Lower lobe of right lung (tissue), 2 donors: ENCODE measurements around the gene DCDC1. TPM values are rescaled to one million over a fixed set of nuclear protein-coding genes. Genes with fewer than 3 reads are reported as not detected.

ENCODE experiments used
- ATAC-seq, 2 donors: fragments of 200-7000 bp; cut with Tn5 transposase; one replicate each; pipeline ENCODE4 v1.9.1; 2020 to 2022; ENCODE audit warnings: mild to moderate bottlenecking in 2 of 2, moderate library complexity in 2 of 2
- DNase-seq: peaks from one replicate; pipeline ENCODE4 v3.0.0-alpha.2; 2020
- H3K27ac ChIP-seq: fragments of 200-600 bp; one replicate; pipeline ENCODE4 v1.8.0; 2022
- H3K27me3 ChIP-seq: fragments of 200-600 bp; one replicate; pipeline ENCODE4 v1.8.0; 2022; ENCODE audit warnings: low read depth
- H3K36me3 ChIP-seq: fragments of 200-600 bp; one replicate; pipeline ENCODE4 v1.8.0; 2022; ENCODE audit warnings: mild to moderate bottlenecking
- H3K4me1 ChIP-seq: fragments of 200-600 bp; one replicate; pipeline ENCODE4 v1.8.0; 2022
- H3K4me3 ChIP-seq: fragments of 200-600 bp; one replicate; pipeline ENCODE4 v1.8.0; 2022; ENCODE audit warnings: mild to moderate bottlenecking
- H3K9me3 ChIP-seq: fragments of 200-600 bp; one replicate; pipeline ENCODE4 v1.8.0; 2022
- CTCF ChIP-seq: fragments of 200-600 bp; IDR thresholded peaks from one replicate; pipeline ENCODE4 v1.8.0; 2022; ENCODE audit warnings: antibody characterized with exemption, mild to moderate bottlenecking
- intact Hi-C: fragments of 100-400 bp; cut with DNase I; formaldehyde crosslinking; loops from one replicate; pipeline ENCODE4 v1.11.0; 2022
- total RNA-seq: library from RNA; stranded (reverse); fragmentation: NEBNext Ultra II Directional; extraction: Animal tissue kit (Norgen Biotek cat#: 25700); gene quantifications from one replicate; pipeline ENCODE4 v1.2.1, GENCODE V29; 2021
- donor health status: DM: no; HTN: yes; CAD: no; lungs with severe emphysema.

The DCDC1 gene
- total RNA-seq, 1 donor from 2014 or later, result 4.1 TPM

DNA sequence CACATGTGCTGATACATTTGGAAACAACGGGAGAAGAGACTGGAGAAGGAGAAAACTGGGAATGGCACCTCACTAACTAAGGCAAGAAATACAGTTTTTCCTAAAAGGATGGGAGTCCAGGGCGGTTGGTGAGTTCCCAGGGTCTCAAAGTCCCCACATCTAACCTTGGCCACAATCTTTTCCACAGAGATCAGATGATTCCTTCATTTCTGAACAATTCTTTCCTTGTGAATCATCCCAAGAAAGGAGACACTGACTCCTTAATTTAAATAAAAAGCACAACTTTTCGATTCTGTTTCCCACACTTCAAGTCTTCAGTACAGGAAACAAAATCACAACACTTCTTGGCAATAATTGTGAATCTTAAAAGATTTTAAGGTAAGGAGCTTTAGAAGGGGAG, 384.7 kb downstream of the DCDC1 start:
- Histone ChIP-seq H3K27me3 (no peaks in the 10 kb centered on the region), H3K4me1 (no peaks in the 10 kb centered on the region), H3K27ac (no peak overlapping the region), H3K9me3 (no peaks in the 10 kb centered on the region), H3K36me3 (no peaks in the 10 kb centered on the region), H3K4me3 (no peak overlapping the region)
- DNase-seq (no peak), ATAC-seq (no peak)
- TF ChIP-seq CTCF, result no peak
- intact Hi-C loops, result no loop called here

GRCh38 chr11:30984442-30984816, 385.1 kb downstream of the DCDC1 start:
- H3K27ac ChIP-seq, result no peak overlapping the region
- no peaks in the 10 kb centered on the region for H3K36me3 ChIP-seq
- H3K27me3 ChIP-seq, result no peaks in the 10 kb centered on the region
- intact Hi-C loops, result no loop called here
- no peaks in the 10 kb centered on the region for H3K9me3 ChIP-seq
- no peaks in the 10 kb centered on the region for H3K4me1 ChIP-seq
- no peak for TF ChIP-seq CTCF
- ATAC-seq (no peak), DNase-seq (no peak)
- H3K4me3 ChIP-seq, result no peak overlapping the region

DNA sequence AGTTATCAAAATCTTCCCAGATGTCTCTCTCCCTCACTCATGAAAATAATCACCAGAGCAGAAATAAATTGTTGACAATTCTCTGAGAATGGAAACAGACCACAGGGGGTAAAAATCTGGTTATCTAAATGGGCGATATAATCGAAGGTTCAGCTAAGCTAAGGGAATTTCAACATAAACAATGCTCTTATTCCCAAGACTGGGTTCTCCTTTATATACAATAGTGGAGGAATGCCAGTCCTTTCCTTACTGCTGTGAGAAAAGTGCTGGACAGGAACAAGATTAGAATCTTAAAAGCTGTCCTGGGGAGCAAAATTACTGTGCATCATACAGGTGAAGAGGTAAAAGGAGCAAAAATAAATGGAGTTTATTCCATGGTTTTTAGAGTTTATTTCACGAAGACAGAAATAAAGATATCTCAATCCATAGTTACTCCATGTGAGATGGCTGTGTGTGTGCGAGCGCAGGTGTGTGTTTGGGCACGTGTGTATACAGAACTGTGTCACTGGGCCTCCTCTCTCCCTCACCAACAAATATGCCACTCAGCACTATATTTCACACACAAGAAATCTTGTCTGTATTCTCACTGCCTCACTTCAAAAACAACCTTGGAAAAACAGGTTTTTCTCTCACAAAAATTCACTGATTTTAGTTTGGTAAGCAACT, 385.6 kb downstream of the DCDC1 start:
- DNase-seq, result no peak
- H3K4me1 ChIP-seq, result no peaks in the 10 kb centered on the region
- H3K9me3 ChIP-seq, result no peaks in the 10 kb centered on the region
- H3K27me3 ChIP-seq, result no peaks in the 10 kb centered on the region
- H3K36me3 ChIP-seq, result no peaks in the 10 kb centered on the region
- TF ChIP-seq CTCF, result no peak
- ATAC-seq, result no peak
- intact Hi-C loops, result no loop called here
- H3K4me3 ChIP-seq, result no peak overlapping the region
- H3K27ac ChIP-seq, result no peak overlapping the region

- Histone ChIP-seq H3K4me3 (no peak overlapping the region), H3K36me3 (no peaks in the 10 kb centered on the region), H3K9me3 (no peaks in the 10 kb centered on the region), H3K27me3 (no peaks in the 10 kb centered on the region), H3K4me1 (no peaks in the 10 kb centered on the region), H3K27ac (no peak overlapping the region)
- ATAC-seq (no peak), DNase-seq (no peak)
- no peak for TF ChIP-seq CTCF
- intact Hi-C loops, result no loop called here
Measured at GRCh38 chr11:30983143-30983542, 386.4 kb downstream of the DCDC1 start.

- H3K9me3 ChIP-seq, result no peaks in the 10 kb centered on the region
- DNase-seq (no peak), ATAC-seq (no peak)
- no peak for TF ChIP-seq CTCF
- H3K27ac ChIP-seq, result no peak overlapping the region
- no peaks in the 10 kb centered on the region for H3K4me1 ChIP-seq
- H3K27me3 ChIP-seq, result no peaks in the 10 kb centered on the region
- H3K4me3 ChIP-seq, result no peak overlapping the region
- intact Hi-C loops, result no loop called here
- H3K36me3 ChIP-seq, result no peaks in the 10 kb centered on the region
Measured at GRCh38 chr11:30967579-30967978, 402.0 kb downstream of the DCDC1 start.
